NCI-H226 (cell line): ENCODE data around the gene NLGN2.

Experiments used
- DNase-seq: peaks from one replicate; pipeline ENCODE4 v3.0.0-alpha.2; 2015

NLGN2 gene

GRCh38 chr17:7415784-7416183 lies 8.1 kb downstream of the NLGN2 start:
- DNase-seq, result no peak

GRCh38 chr17:7416323-7416722 lies 8.7 kb downstream of the NLGN2 start:
- DNase-seq, result no peak

- DNase-seq, result no peak
Measured at GRCh38 chr17:7417056-7417655, 9.5 kb downstream of the NLGN2 start.

GRCh38 chr17:7418472-7419152 lies 11.0 kb downstream of the NLGN2 start:
- DNase-seq, result no peak

GRCh38 chr17:7419819-7420610 lies 12.4 kb downstream of the NLGN2 start, which contains the start of gene SPEM1:
Gene SPEM1, plus strand, starts transcription at chr17:7420324. Its CDS starts 61 bp downstream, at chr17:7420385.
- DNase-seq, result no peak

- DNase-seq, result no peak
Measured at GRCh38 chr17:7421186-7421585, 13.5 kb downstream of the NLGN2 start.

- no peak for DNase-seq
Measured at GRCh38 chr17:7423679-7424078, 16.0 kb downstream of the NLGN2 start.

- DNase-seq, result no peak
Measured at GRCh38 chr17:7425316-7425715, 17.7 kb downstream of the NLGN2 start, which contains the start of gene SPEM2. Gene SPEM2, plus strand, starts transcription at chr17:7425616. Its CDS starts 73 bp downstream, at chr17:7425689.

- DNase-seq, result no peak
Measured at GRCh38 chr17:7425756-7426155, 18.1 kb downstream of the NLGN2 start.

GRCh38 chr17:7426203-7426863 lies 18.7 kb downstream of the NLGN2 start:
- no peak for DNase-seq

- no peak for DNase-seq
Measured at GRCh38 chr17:7426896-7427489, 19.3 kb downstream of the NLGN2 start.

- DNase-seq, result no peak
Measured at GRCh38 chr17:7427549-7427948, 19.9 kb downstream of the NLGN2 start.

- no peak for DNase-seq
Measured at GRCh38 chr17:7428557-7428956, 20.9 kb downstream of the NLGN2 start, which contains the start of gene SPEM3. Gene SPEM3, plus strand, starts transcription at chr17:7428857. Its CDS starts 46 bp downstream, at chr17:7428903.

- DNase-seq, result no peak
Measured at GRCh38 chr17:7429722-7430121, 22.1 kb downstream of the NLGN2 start.

- no peak for DNase-seq
Measured at GRCh38 chr17:7431231-7431630, 23.6 kb downstream of the NLGN2 start.

GRCh38 chr17:7432296-7432695 lies 24.7 kb downstream of the NLGN2 start:
- no peak for DNase-seq

- DNase-seq, result no peak
Measured at GRCh38 chr17:7435676-7436555, 28.3 kb downstream of the NLGN2 start.

GRCh38 chr17:7436556-7437368 lies 29.1 kb downstream of the NLGN2 start:
- DNase-seq, result peak; percentile 81

- no peak for DNase-seq
Measured at GRCh38 chr17:7437369-7437863, 29.8 kb downstream of the NLGN2 start.

GRCh38 chr17:7437950-7438614 lies 30.4 kb downstream of the NLGN2 start:
- no peak for DNase-seq
